ENCODE data around the gene SETD2. TPM values are rescaled to one million over a fixed set of nuclear protein-coding genes. Genes with fewer than 3 reads are reported as not detected.

The SETD2 gene
- total and polyA plus RNA-seq, 8 donors: 9.3 to 96.2 (median 66.4) TPM

DNA sequence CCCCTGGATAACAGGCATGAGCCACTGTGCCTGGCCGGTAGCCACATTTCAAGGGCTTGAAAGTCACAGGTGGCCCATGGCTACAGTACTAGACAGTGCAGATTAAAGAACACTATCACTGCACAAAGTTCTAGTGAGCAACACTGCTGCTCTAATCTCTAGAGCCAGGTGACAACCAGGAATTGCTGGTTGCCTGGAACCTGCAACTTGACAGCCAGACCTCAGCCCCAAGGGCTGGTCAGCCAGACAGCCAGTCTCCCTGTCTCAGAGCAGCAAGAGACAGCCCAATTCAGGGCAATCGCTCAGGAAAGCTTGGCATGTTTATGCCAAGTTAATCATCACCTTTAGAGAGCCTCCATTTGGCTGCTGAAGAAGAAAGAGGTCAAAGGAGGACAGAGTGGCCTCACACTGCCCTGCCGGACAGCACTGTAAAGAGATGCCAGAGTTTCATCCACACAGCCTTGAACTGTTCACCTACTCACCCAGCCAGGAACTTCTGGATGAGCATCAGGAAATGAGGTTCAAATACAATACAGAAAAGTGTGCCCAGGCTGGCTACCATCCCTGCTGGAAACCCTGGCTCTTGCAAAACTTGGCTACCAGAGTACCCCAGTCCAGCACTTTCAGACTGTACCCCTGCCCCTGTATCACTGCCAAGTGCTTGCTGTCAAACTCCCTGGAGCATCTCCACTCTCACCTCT is 193.4 kb downstream of the SETD2 start:
- H3K36me3 ChIP-seq: peaks cover 0 to 14% (median 12%) of the 10 kb centered on the region in 4 donors
- peak in 1 of 2 donors; percentile 40 for DNase-seq
- WGBS, 5 donors: 18 to 30% (median 22%) methylated on average over 3 of the region's 3 CpGs
- intact Hi-C loops (cut with DNase I; ENCODE audit: low total_unique reads): no loop called here
- peaks cover 79 to 97% (median 88%) of the 10 kb centered on the region in 4 donors for H3K4me1 ChIP-seq
- H3K4me3 ChIP-seq: no peak overlapping the region
- H3K27me3 ChIP-seq: no peaks in the 10 kb centered on the region
- TF ChIP-seq POLR2A (IDR thresholded peaks at IDR 0.05) (no peak), CTCF (IDR thresholded peaks at IDR 0.05) (no peak), POLR2AphosphoS5 (IDR thresholded peaks at IDR 0.05) (peak in 1 of 3 donors; percentile 49), EP300 (IDR thresholded peaks at IDR 0.05) (no peak)
- peak overlapping the region in 4 of 5 donors; percentile 35 to 70 (median 53) for H3K27ac ChIP-seq
- no peaks in the 10 kb centered on the region for H3K9me3 ChIP-seq

GRCh38 chr3:46968783-46969428 is 195.0 kb downstream of the SETD2 start:
- no peak for TF ChIP-seq CTCF (IDR thresholded peaks at IDR 0.05)
- Histone ChIP-seq H3K36me3 (peaks cover 0 to 18% (median 13%) of the 10 kb centered on the region in 4 donors), H3K4me1 (peaks cover 72 to 89% (median 79%) of the 10 kb centered on the region in 4 donors), H3K27me3 (no peaks in the 10 kb centered on the region), H3K27ac (peak overlapping the region in 1 of 5 donors; percentile 11), H3K9me3 (no peaks in the 10 kb centered on the region), H3K4me3 (no peak overlapping the region)
- intact Hi-C loops (cut with DNase I; ENCODE audit: low total_unique reads): no loop called here
- DNase-seq: no peak
- 37 to 58% (median 43%) methylated on average over 9 of the region's 9 CpGs for WGBS, 5 donors

DNA sequence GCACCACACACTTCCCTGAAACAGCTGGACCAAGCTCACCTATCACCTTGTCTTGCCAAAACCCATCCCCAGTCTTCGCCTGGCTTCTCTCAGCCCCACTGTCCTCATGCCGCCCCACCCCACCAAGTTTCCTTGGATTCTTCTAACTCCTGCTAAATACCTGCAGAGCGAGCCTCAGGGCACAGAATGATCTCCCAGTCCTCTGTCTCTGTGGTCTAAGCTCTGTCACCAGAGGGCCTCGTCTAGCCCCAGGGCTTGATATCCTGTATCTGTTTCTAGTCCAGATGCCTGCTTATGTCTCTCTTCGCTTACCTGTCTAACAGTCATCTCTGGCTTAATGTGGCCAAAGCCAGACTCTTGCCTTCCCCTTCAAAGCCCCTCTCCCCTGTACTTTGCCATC is 197.1 kb downstream of the SETD2 start:
- H3K27ac ChIP-seq: peak overlapping the region in 3 of 5 donors; percentile 26 to 40 (median 30)
- no peak overlapping the region for H3K4me3 ChIP-seq
- WGBS, 5 donors: 66 to 80% (median 72%) methylated on average over 5 of the region's 5 CpGs
- intact Hi-C loops (cut with DNase I; ENCODE audit: low total_unique reads): no loop called here
- peaks cover 63 to 82% (median 73%) of the 10 kb centered on the region in 4 donors for H3K4me1 ChIP-seq
- no peaks in the 10 kb centered on the region for H3K27me3 ChIP-seq
- no peak for TF ChIP-seq POLR2AphosphoS5 (IDR thresholded peaks at IDR 0.05)
- no peak for TF ChIP-seq EP300 (IDR thresholded peaks at IDR 0.05)
- no peak for TF ChIP-seq CTCF (IDR thresholded peaks at IDR 0.05)
- no peak for TF ChIP-seq POLR2A (IDR thresholded peaks at IDR 0.05)
- no peak for DNase-seq
- peaks cover 0 to 19% (median 15%) of the 10 kb centered on the region in 4 donors for H3K36me3 ChIP-seq
- H3K9me3 ChIP-seq: no peaks in the 10 kb centered on the region

Small RNAs within 50 kb of the gene (small RNA-seq; reads per million reads assigned to genes)
- 0 reads per million in 4 donors for gene MRPL57P3

Other genes with a start within 250 kb of the SETD2 start
- 10 to 100 TPM in 4 of 5 donors, 1 to 10 TPM in 1; 2.9 to 55.3 (median 38.4) TPM for gene CCDC12, start 187.4 kb downstream of the SETD2 start, total RNA-seq
- 10 to 100 TPM; 84.2 to 88.7 (median 84.5) TPM for gene CCDC12, start 187.4 kb downstream of the SETD2 start, polyA plus RNA-seq
- 100 to 1,000 TPM in 4 of 5 donors, 10 to 100 TPM in 1; 50.9 to 653 (median 247) TPM for gene NBEAL2, start 184.4 kb downstream of the SETD2 start, total RNA-seq
- gene NBEAL2, start 184.4 kb downstream of the SETD2 start, polyA plus RNA-seq: 100 to 1,000 TPM in 1 of 3 donors, 10 to 100 TPM in 2; 35.0 to 193 (median 49.2) TPM
- gene KIF9, start 118.7 kb upstream of the SETD2 start, total RNA-seq: 10 to 100 TPM in 1 of 5 donors, 1 to 10 TPM in 2, under 1 TPM in 1, not detected in 1; under 0.01 to 46.3 (median 7.3) TPM
- gene KIF9, start 118.7 kb upstream of the SETD2 start, polyA plus RNA-seq: 10 to 100 TPM; 12.8 to 15.1 (median 13.0) TPM
- gene KLHL18, start 118.8 kb upstream of the SETD2 start, total RNA-seq: 10 to 100 TPM; 10.6 to 29.8 (median 25.8) TPM
- 10 to 100 TPM in 2 of 3 donors, 1 to 10 TPM in 1; 7.6 to 21.0 (median 14.2) TPM for gene KLHL18, start 118.8 kb upstream of the SETD2 start, polyA plus RNA-seq
- 100 to 1,000 TPM in 2 of 5 donors, 10 to 100 TPM in 3; 26.3 to 120 (median 53.4) TPM for gene PTPN23, start 216.9 kb upstream of the SETD2 start, total RNA-seq
- gene PTPN23, start 216.9 kb upstream of the SETD2 start, polyA plus RNA-seq: 10 to 100 TPM in 1 of 3 donors, 1 to 10 TPM in 2; 8.6 to 24.0 (median 9.1) TPM

All from stomach (tissue), 9 donors.